ENCODE results near the gene TFB2M.
"Not testable (repeated sequence)": the region's sequence is repeated elsewhere in the genome, so short reads cannot be mapped to it uniquely, and the experiment has no call there.

The TFB2M gene

GRCh38 chr1:246566128-246566812 is at the start of gene TFB2M, which contains the start of gene CNST:
TSS of gene TFB2M (minus strand) at chr1:246566261. CDS start at chr1:246566138, 123 bp downstream.
TSS of gene CNST (plus strand) at chr1:246566456. CDS start at chr1:246591563, 25,107 bp downstream.
- no peak for TF ChIP-seq ZFX (IDR thresholded peaks at IDR 0.05; ENCODE audit: borderline replicate concordance)
- no peak for TF ChIP-seq CTCF (IDR thresholded peaks at IDR 0.05)
- H3K27ac ChIP-seq, result peak within 1 kb of the TSS; percentile 88

GRCh38 chr1:246613096-246613758 is 47.2 kb upstream of the TFB2M start:
- TF ChIP-seq ZFX (IDR thresholded peaks at IDR 0.05; ENCODE audit: borderline replicate concordance) (no peak), CTCF (IDR thresholded peaks at IDR 0.05) (no peak)
- no peak overlapping the region for H3K27ac ChIP-seq

GRCh38 chr1:246609632-246610031 is 43.6 kb upstream of the TFB2M start:
- peak overlapping the region; percentile 94 for H3K27ac ChIP-seq

GRCh38 chr1:246608616-246609376 is 42.7 kb upstream of the TFB2M start:
- peak overlapping the region; percentile 94 for H3K27ac ChIP-seq
- TF ChIP-seq CTCF (IDR thresholded peaks at IDR 0.05), result peak; percentile 45
- TF ChIP-seq ZFX (IDR thresholded peaks at IDR 0.05; ENCODE audit: borderline replicate concordance), result no peak

More at GRCh38 chr1:246609632-246610031, 43.6 kb upstream of the TFB2M start:
- TF ChIP-seq ZFX (IDR thresholded peaks at IDR 0.05; ENCODE audit: borderline replicate concordance) (no peak), CTCF (IDR thresholded peaks at IDR 0.05) (no peak)

GRCh38 chr1:246607462-246607861 is 41.4 kb upstream of the TFB2M start:
- TF ChIP-seq ZFX (IDR thresholded peaks at IDR 0.05; ENCODE audit: borderline replicate concordance), result no peak
- TF ChIP-seq CTCF (IDR thresholded peaks at IDR 0.05), result no peak
- peak overlapping the region; percentile 94 for H3K27ac ChIP-seq

GRCh38 chr1:246605231-246605630 is 39.2 kb upstream of the TFB2M start:
- not testable (repeated sequence) for H3K27ac ChIP-seq

- H3K27ac ChIP-seq, result no peak overlapping the region
- TF ChIP-seq CTCF (IDR thresholded peaks at IDR 0.05) (no peak), ZFX (IDR thresholded peaks at IDR 0.05; ENCODE audit: borderline replicate concordance) (no peak)
Observed at GRCh38 chr1:246602194-246602593, 36.1 kb upstream of the TFB2M start.

Data from 22Rv1 (cell line).